DOHH2 (cell line): ENCODE data around the gene ARHGAP4.

ENCODE experiments used
- EZH2phosphoT487 ChIP-seq: fragments of 200-600 bp; sonication (generic); IDR thresholded peaks from 2 replicates; pipeline ENCODE4 v1.6.1; 2017; ENCODE audit warnings: borderline replicate concordance, mild to moderate bottlenecking, antibody characterized with exemption, low read length, moderate library complexity, mixed read lengths
- TF ChIP-seq, protein P1 (sequence below): fragments of 200-600 bp; sonication (generic); IDR thresholded peaks from one replicate; pipeline ENCODE4 v1.5.1; 2014; ENCODE audit warnings: antibody characterized with exemption, mild to moderate bottlenecking, low read depth, low read length; ENCODE audit not compliant: poor library complexity, severe bottlenecking

DNA sequence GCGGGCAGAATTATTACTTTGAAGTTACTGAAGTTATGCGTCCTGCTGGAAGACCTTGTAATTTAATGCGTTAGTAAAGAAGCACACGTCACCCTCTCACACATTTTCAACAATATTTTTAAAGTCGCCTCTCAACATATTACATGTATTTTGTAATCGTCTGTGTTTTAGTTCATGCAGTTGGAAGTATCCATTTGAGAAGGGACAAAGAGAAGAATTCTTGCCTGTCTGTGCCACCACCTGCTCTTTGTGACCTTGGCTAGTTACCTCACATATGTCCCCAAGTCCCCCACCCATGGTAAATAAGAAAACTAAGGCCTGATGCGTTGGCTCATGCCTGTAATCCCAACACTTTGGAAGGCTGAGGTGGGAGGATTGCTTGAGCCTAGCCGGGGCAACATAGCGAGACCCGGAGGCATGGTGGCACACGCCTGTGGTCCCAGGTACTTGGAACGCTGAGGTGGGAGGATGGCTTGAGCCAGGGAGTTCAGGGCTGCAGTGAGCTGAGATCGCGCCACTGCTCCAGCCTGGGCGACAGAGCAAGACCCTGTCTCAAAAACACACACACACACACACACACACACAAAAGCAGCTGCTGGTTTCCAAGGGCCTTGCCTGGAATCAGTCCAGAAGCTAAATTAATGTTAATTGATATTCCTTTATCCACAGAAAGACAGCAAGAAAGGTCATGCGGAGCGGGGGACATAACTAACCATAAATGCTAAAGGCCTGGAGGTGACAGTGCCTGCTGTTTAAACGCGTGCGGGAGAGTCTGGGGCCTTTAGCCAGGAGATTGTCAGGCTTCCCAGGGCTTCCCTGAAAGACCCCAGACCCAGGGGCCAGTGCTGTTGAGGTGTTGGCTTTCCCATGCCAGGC, 47.3 kb upstream of the ARHGAP4 start:
- TF ChIP-seq, protein P1, sequence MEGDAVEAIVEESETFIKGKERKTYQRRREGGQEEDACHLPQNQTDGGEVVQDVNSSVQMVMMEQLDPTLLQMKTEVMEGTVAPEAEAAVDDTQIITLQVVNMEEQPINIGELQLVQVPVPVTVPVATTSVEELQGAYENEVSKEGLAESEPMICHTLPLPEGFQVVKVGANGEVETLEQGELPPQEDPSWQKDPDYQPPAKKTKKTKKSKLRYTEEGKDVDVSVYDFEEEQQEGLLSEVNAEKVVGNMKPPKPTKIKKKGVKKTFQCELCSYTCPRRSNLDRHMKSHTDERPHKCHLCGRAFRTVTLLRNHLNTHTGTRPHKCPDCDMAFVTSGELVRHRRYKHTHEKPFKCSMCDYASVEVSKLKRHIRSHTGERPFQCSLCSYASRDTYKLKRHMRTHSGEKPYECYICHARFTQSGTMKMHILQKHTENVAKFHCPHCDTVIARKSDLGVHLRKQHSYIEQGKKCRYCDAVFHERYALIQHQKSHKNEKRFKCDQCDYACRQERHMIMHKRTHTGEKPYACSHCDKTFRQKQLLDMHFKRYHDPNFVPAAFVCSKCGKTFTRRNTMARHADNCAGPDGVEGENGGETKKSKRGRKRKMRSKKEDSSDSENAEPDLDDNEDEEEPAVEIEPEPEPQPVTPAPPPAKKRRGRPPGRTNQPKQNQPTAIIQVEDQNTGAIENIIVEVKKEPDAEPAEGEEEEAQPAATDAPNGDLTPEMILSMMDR = no peak
- no peak for TF ChIP-seq EZH2phosphoT487
